ENCODE results near the gene RET. TPM values are rescaled to one million over a fixed set of nuclear protein-coding genes. Genes with fewer than 3 reads are reported as not detected.

The RET gene
- total and polyA plus RNA-seq, 2 of the 13 experiments (the other 11 are each of a cell fraction or from before 2014, with no cell fraction given), result 0.02 TPM; not detected in 1

- TF ChIP-seq KIAA2018 (CRISPR knock-in tag; IDR thresholded peaks at IDR 0.05; ENCODE audit: borderline replicate concordance) (no peak), MLX (CRISPR knock-in tag; IDR thresholded peaks at IDR 0.05) (no peak)
- TF ChIP-seq, protein P1, sequence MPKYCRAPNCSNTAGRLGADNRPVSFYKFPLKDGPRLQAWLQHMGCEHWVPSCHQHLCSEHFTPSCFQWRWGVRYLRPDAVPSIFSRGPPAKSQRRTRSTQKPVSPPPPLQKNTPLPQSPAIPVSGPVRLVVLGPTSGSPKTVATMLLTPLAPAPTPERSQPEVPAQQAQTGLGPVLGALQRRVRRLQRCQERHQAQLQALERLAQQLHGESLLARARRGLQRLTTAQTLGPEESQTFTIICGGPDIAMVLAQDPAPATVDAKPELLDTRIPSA (CRISPR knock-in tag; IDR thresholded peaks at IDR 0.05; ENCODE audit: borderline replicate concordance), result no peak
Observed at GRCh38 chr10:43120929-43121314, 44.1 kb downstream of the RET start (continued).

All from HepG2 (cell line).